ENCODE measurements around the gene MYBPH. TPM values are rescaled to one million over a fixed set of nuclear protein-coding genes. Genes with fewer than 3 reads are reported as not detected.

The MYBPH gene
- total RNA-seq, 1 donor from 2014 or later = not detected

GRCh38 chr1:203148579-203148978 is 27.0 kb downstream of the MYBPH start:
- Mint-ChIP-seq H3K27ac (ENCODE audit: unreplicated experiment) (no peak overlapping the region), H3K4me1 (ENCODE audit: unreplicated experiment) (peaks cover 63% of the 10 kb centered on the region), H3K27me3 (ENCODE audit: unreplicated experiment) (peaks cover 5% of the 10 kb centered on the region), H3K9me3 (ENCODE audit: unreplicated experiment) (no peaks in the 10 kb centered on the region), H3K4me3 (ENCODE audit: unreplicated experiment) (no peak overlapping the region), H3K36me3 (ENCODE audit: low read depth, unreplicated experiment) (peaks cover 6% of the 10 kb centered on the region)
- DNase-seq (ENCODE audit: low spot score) = no peak
- TF ChIP-seq CTCF (IDR thresholded peaks at IDR 0.05; ENCODE audit: unreplicated experiment) = no peak

- Mint-ChIP-seq H3K9me3 (ENCODE audit: unreplicated experiment) (no peaks in the 10 kb centered on the region), H3K36me3 (ENCODE audit: low read depth, unreplicated experiment) (peaks cover 9% of the 10 kb centered on the region), H3K4me1 (ENCODE audit: unreplicated experiment) (peaks cover 60% of the 10 kb centered on the region), H3K27me3 (ENCODE audit: unreplicated experiment) (peaks cover 6% of the 10 kb centered on the region), H3K4me3 (ENCODE audit: unreplicated experiment) (no peak overlapping the region), H3K27ac (ENCODE audit: unreplicated experiment) (no peak overlapping the region)
- TF ChIP-seq CTCF (IDR thresholded peaks at IDR 0.05; ENCODE audit: unreplicated experiment) = peak; percentile 64
- no peak for DNase-seq (ENCODE audit: low spot score)
Observed at GRCh38 chr1:203148127-203148526, 27.5 kb downstream of the MYBPH start.

GRCh38 chr1:203147376-203147775 is 28.2 kb downstream of the MYBPH start:
- no peak overlapping the region for H3K4me3 Mint-ChIP-seq (ENCODE audit: unreplicated experiment)
- H3K27ac Mint-ChIP-seq (ENCODE audit: unreplicated experiment) = peak overlapping the region; percentile 48
- peaks cover 16% of the 10 kb centered on the region for H3K36me3 Mint-ChIP-seq (ENCODE audit: low read depth, unreplicated experiment)
- peaks cover 53% of the 10 kb centered on the region for H3K4me1 Mint-ChIP-seq (ENCODE audit: unreplicated experiment)
- no peaks in the 10 kb centered on the region for H3K9me3 Mint-ChIP-seq (ENCODE audit: unreplicated experiment)
- peaks cover 6% of the 10 kb centered on the region for H3K27me3 Mint-ChIP-seq (ENCODE audit: unreplicated experiment)
- DNase-seq (ENCODE audit: low spot score) = no peak
- TF ChIP-seq CTCF (IDR thresholded peaks at IDR 0.05; ENCODE audit: unreplicated experiment) = no peak

- Mint-ChIP-seq H3K4me1 (ENCODE audit: unreplicated experiment) (peaks cover 47% of the 10 kb centered on the region), H3K36me3 (ENCODE audit: low read depth, unreplicated experiment) (peaks cover 22% of the 10 kb centered on the region), H3K4me3 (ENCODE audit: unreplicated experiment) (no peak overlapping the region), H3K27ac (ENCODE audit: unreplicated experiment) (no peak overlapping the region), H3K27me3 (ENCODE audit: unreplicated experiment) (peaks cover 6% of the 10 kb centered on the region), H3K9me3 (ENCODE audit: unreplicated experiment) (no peaks in the 10 kb centered on the region)
- TF ChIP-seq CTCF (IDR thresholded peaks at IDR 0.05; ENCODE audit: unreplicated experiment) = no peak
- no peak for DNase-seq (ENCODE audit: low spot score)
Observed at GRCh38 chr1:203146537-203146936, 29.1 kb downstream of the MYBPH start.

- no peak overlapping the region for H3K27ac Mint-ChIP-seq (ENCODE audit: unreplicated experiment)
- DNase-seq (ENCODE audit: low spot score) = no peak
- no peaks in the 10 kb centered on the region for H3K9me3 Mint-ChIP-seq (ENCODE audit: unreplicated experiment)
- peaks cover 22% of the 10 kb centered on the region for H3K36me3 Mint-ChIP-seq (ENCODE audit: low read depth, unreplicated experiment)
- H3K4me1 Mint-ChIP-seq (ENCODE audit: unreplicated experiment) = peaks cover 46% of the 10 kb centered on the region
- TF ChIP-seq CTCF (IDR thresholded peaks at IDR 0.05; ENCODE audit: unreplicated experiment) = no peak
- peaks cover 6% of the 10 kb centered on the region for H3K27me3 Mint-ChIP-seq (ENCODE audit: unreplicated experiment)
- H3K4me3 Mint-ChIP-seq (ENCODE audit: unreplicated experiment) = no peak overlapping the region
Observed at GRCh38 chr1:203146042-203146369, 29.6 kb downstream of the MYBPH start.
